Effector memory CD8-positive, alpha-beta T cell (primary cell): ENCODE results near the gene MTUS2.

Experiments
- ATAC-seq: fragments of 150-1000 bp; cut with Tn5 transposase; replicated peaks from 2 replicates; pipeline ENCODE4 v1.10.0; 2021; ENCODE audit warnings: mild to moderate bottlenecking, moderate library complexity
- DNase-seq, 3 experiments: peaks; one replicate each; pipeline ENCODE4 v3.0.0; 2021
- H3K27ac Mint-ChIP-seq, 2 donors: one replicate each; pipeline ENCODE4 v1.8.0; 2022; ENCODE audit warnings: mild to moderate bottlenecking in 2 of 2, mixed read lengths in 2 of 2, moderate library complexity in 2 of 2
- H3K27me3 Mint-ChIP-seq, 2 donors: one replicate each; pipeline ENCODE4 v1.8.0; 2022; ENCODE audit warnings: mixed read lengths in 2 of 2
- H3K36me3 Mint-ChIP-seq: one replicate; pipeline ENCODE4 v1.8.0; 2022; ENCODE audit warnings: mild to moderate bottlenecking, moderate library complexity, mixed read lengths; ENCODE audit not compliant: insufficient read depth
- H3K4me1 Mint-ChIP-seq, 2 donors: one replicate each; pipeline ENCODE4 v1.8.0; 2022; ENCODE audit warnings: low read depth in 2 of 2, mixed read lengths in 2 of 2
- H3K4me3 Mint-ChIP-seq, 2 donors: one replicate each; pipeline ENCODE4 v1.8.0; 2022; ENCODE audit warnings: mild to moderate bottlenecking in 2 of 2, mixed read lengths in 2 of 2, moderate library complexity in 2 of 2
- H3K9me3 Mint-ChIP-seq, 2 donors: one replicate each; pipeline ENCODE4 v1.8.0; 2022; ENCODE audit warnings: mixed read lengths in 2 of 2

MTUS2 gene

GRCh38 chr13:29156136-29156535, 336.0 kb downstream of the MTUS2 start:
- H3K4me1 Mint-ChIP-seq = no peaks in the 10 kb centered on the region
- H3K36me3 Mint-ChIP-seq = peaks cover 2% of the 10 kb centered on the region
- no peak overlapping the region for H3K4me3 Mint-ChIP-seq
- no peak for DNase-seq
- peaks cover 6 to 8% of the 10 kb centered on the region in 2 donors for H3K9me3 Mint-ChIP-seq
- peaks cover 0 to 20% of the 10 kb centered on the region in 2 donors for H3K27me3 Mint-ChIP-seq
- no peak overlapping the region for H3K27ac Mint-ChIP-seq
- no peak for ATAC-seq

GRCh38 chr13:29159871-29160270, 339.7 kb downstream of the MTUS2 start:
- Mint-ChIP-seq H3K4me1 (no peaks in the 10 kb centered on the region), H3K36me3 (no peaks in the 10 kb centered on the region), H3K4me3 (no peak overlapping the region), H3K27ac (no peak overlapping the region), H3K27me3 (peaks cover 0 to 8% of the 10 kb centered on the region in 2 donors), H3K9me3 (peaks cover 0 to 6% of the 10 kb centered on the region in 2 donors)
- ATAC-seq = no peak
- no peak for DNase-seq

GRCh38 chr13:29160862-29161261, 340.7 kb downstream of the MTUS2 start:
- no peak for ATAC-seq
- H3K27ac Mint-ChIP-seq = no peak overlapping the region
- no peaks in the 10 kb centered on the region for H3K4me1 Mint-ChIP-seq
- no peak overlapping the region for H3K4me3 Mint-ChIP-seq
- no peak for DNase-seq
- H3K9me3 Mint-ChIP-seq = peaks cover 0 to 9% of the 10 kb centered on the region in 2 donors
- H3K36me3 Mint-ChIP-seq = no peaks in the 10 kb centered on the region
- peaks cover 0 to 8% of the 10 kb centered on the region in 2 donors for H3K27me3 Mint-ChIP-seq

- Mint-ChIP-seq H3K27ac (no peak overlapping the region), H3K27me3 (peaks cover 0 to 8% of the 10 kb centered on the region in 2 donors), H3K36me3 (no peaks in the 10 kb centered on the region), H3K4me3 (no peak overlapping the region), H3K4me1 (no peaks in the 10 kb centered on the region), H3K9me3 (peaks cover 0 to 9% of the 10 kb centered on the region in 2 donors)
- ATAC-seq (no peak), DNase-seq (no peak)
Observed at GRCh38 chr13:29161676-29162075, 341.5 kb downstream of the MTUS2 start.

GRCh38 chr13:29162638-29163235, 342.6 kb downstream of the MTUS2 start:
- Mint-ChIP-seq H3K4me3 (no peak overlapping the region), H3K4me1 (no peaks in the 10 kb centered on the region), H3K27me3 (peaks cover 0 to 8% of the 10 kb centered on the region in 2 donors), H3K9me3 (peaks cover 0 to 7% of the 10 kb centered on the region in 2 donors), H3K36me3 (no peaks in the 10 kb centered on the region), H3K27ac (no peak overlapping the region)
- DNase-seq (no peak), ATAC-seq (no peak)

- peaks cover 0 to under 1% of the 10 kb centered on the region in 2 donors for H3K27me3 Mint-ChIP-seq
- no peaks in the 10 kb centered on the region for H3K4me1 Mint-ChIP-seq
- H3K36me3 Mint-ChIP-seq = no peaks in the 10 kb centered on the region
- no peak for DNase-seq
- no peak overlapping the region for H3K4me3 Mint-ChIP-seq
- peaks cover 0 to 7% of the 10 kb centered on the region in 2 donors for H3K9me3 Mint-ChIP-seq
- H3K27ac Mint-ChIP-seq = no peak overlapping the region
- ATAC-seq = no peak
Observed at GRCh38 chr13:29164116-29164515, 344.0 kb downstream of the MTUS2 start.

- no peaks in the 10 kb centered on the region for H3K27me3 Mint-ChIP-seq
- H3K4me3 Mint-ChIP-seq = no peak overlapping the region
- H3K27ac Mint-ChIP-seq = no peak overlapping the region
- DNase-seq (no peak), ATAC-seq (no peak)
- no peaks in the 10 kb centered on the region for H3K4me1 Mint-ChIP-seq
- no peaks in the 10 kb centered on the region for H3K36me3 Mint-ChIP-seq
- peaks cover 0 to 7% of the 10 kb centered on the region in 2 donors for H3K9me3 Mint-ChIP-seq
Observed at GRCh38 chr13:29165216-29165615, 345.1 kb downstream of the MTUS2 start.

GRCh38 chr13:29165840-29166239, 345.7 kb downstream of the MTUS2 start:
- DNase-seq (no peak), ATAC-seq (no peak)
- H3K4me1 Mint-ChIP-seq = no peaks in the 10 kb centered on the region
- peaks cover 3 to 4% of the 10 kb centered on the region in 2 donors for H3K27me3 Mint-ChIP-seq
- no peak overlapping the region for H3K27ac Mint-ChIP-seq
- no peaks in the 10 kb centered on the region for H3K36me3 Mint-ChIP-seq
- no peak overlapping the region for H3K4me3 Mint-ChIP-seq
- peaks cover 0 to 7% of the 10 kb centered on the region in 2 donors for H3K9me3 Mint-ChIP-seq

- no peak for ATAC-seq
- no peak for DNase-seq
- Mint-ChIP-seq H3K27me3 (peaks cover 4 to 10% of the 10 kb centered on the region in 2 donors), H3K4me3 (no peak overlapping the region), H3K27ac (no peak overlapping the region), H3K4me1 (no peaks in the 10 kb centered on the region), H3K36me3 (no peaks in the 10 kb centered on the region), H3K9me3 (peaks cover 3 to 8% of the 10 kb centered on the region in 2 donors)
Observed at GRCh38 chr13:29170436-29171082, 350.4 kb downstream of the MTUS2 start.

GRCh38 chr13:29171244-29171643, 351.1 kb downstream of the MTUS2 start:
- Mint-ChIP-seq H3K4me3 (no peak overlapping the region), H3K9me3 (peaks cover 3 to 12% of the 10 kb centered on the region in 2 donors), H3K27ac (no peak overlapping the region), H3K36me3 (no peaks in the 10 kb centered on the region), H3K27me3 (peaks cover 4 to 14% of the 10 kb centered on the region in 2 donors), H3K4me1 (no peaks in the 10 kb centered on the region)
- no peak for DNase-seq
- ATAC-seq = no peak

GRCh38 chr13:29174093-29174492, 354.0 kb downstream of the MTUS2 start:
- Mint-ChIP-seq H3K27me3 (peaks cover 4 to 18% of the 10 kb centered on the region in 2 donors), H3K4me3 (no peak overlapping the region), H3K27ac (no peak overlapping the region), H3K36me3 (no peaks in the 10 kb centered on the region), H3K9me3 (peaks cover 4 to 14% of the 10 kb centered on the region in 2 donors), H3K4me1 (no peaks in the 10 kb centered on the region)
- ATAC-seq (no peak), DNase-seq (no peak)

- Mint-ChIP-seq H3K27me3 (peaks cover 4 to 18% of the 10 kb centered on the region in 2 donors), H3K4me1 (no peaks in the 10 kb centered on the region), H3K4me3 (no peak overlapping the region), H3K27ac (no peak overlapping the region), H3K36me3 (no peaks in the 10 kb centered on the region), H3K9me3 (peaks cover 4 to 14% of the 10 kb centered on the region in 2 donors)
- ATAC-seq (no peak), DNase-seq (no peak)
Observed at GRCh38 chr13:29175250-29175873, 355.2 kb downstream of the MTUS2 start.

GRCh38 chr13:29180055-29180454, 359.9 kb downstream of the MTUS2 start:
- H3K4me3 Mint-ChIP-seq = no peak overlapping the region
- H3K27ac Mint-ChIP-seq = no peak overlapping the region
- H3K36me3 Mint-ChIP-seq = no peaks in the 10 kb centered on the region
- peaks cover 0 to 8% of the 10 kb centered on the region in 2 donors for H3K27me3 Mint-ChIP-seq
- ATAC-seq (no peak), DNase-seq (no peak)
- H3K9me3 Mint-ChIP-seq = peaks cover 12 to 25% of the 10 kb centered on the region in 2 donors
- H3K4me1 Mint-ChIP-seq = no peaks in the 10 kb centered on the region

- Mint-ChIP-seq H3K27ac (no peak overlapping the region), H3K4me3 (no peak overlapping the region), H3K4me1 (no peaks in the 10 kb centered on the region), H3K9me3 (peaks cover 12 to 23% of the 10 kb centered on the region in 2 donors), H3K27me3 (no peaks in the 10 kb centered on the region), H3K36me3 (no peaks in the 10 kb centered on the region)
- ATAC-seq (no peak), DNase-seq (no peak)
Observed at GRCh38 chr13:29182216-29182615, 362.1 kb downstream of the MTUS2 start.
